GM21529 (cell line): ENCODE results near the gene ZFP36L2.

Source experiments
- ATAC-seq: cut with Tn5 transposase; IDR thresholded peaks from one replicate; pipeline ENCODE4 v1.9.1; 2021; ENCODE audit not compliant: unreplicated experiment

Gene ZFP36L2

DNA sequence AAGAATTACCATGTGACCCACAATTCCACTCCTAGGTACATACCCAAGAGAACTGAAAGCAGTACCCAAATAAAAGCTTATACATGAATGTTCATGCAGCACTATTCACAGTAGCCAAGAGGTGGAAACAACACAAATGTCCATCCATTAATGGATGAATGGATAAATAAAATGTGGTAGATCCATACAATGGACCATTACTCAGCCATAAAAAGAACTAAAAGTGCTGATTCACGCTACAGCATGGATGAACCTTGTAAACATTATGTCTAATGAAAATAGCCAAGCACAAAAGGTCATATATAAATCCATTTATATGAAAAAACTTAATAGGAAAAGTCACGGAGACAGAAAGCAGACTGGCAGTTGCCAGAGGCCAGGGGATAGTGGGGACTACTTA, 23.6 kb upstream of the ZFP36L2 start:
- ATAC-seq: no peak

DNA sequence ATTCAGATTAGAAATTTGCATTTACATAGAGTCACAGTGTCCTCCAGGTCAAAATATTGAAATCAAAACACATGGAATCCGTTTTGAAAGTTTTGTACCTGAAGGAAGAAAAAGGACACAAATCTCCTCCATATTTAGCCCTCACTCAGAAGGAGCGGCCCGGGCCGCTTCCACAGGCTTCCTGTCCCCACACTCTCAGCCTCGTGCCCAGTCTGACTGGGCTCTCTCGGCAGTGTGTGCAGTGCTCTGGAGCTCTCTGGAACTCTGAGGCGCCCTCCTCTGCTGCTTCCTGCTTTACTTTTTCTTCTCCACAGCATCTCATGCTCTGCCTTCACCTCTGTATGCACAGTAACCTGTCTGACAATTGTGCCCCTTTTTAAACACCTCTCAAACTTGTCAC, 22.2 kb upstream of the ZFP36L2 start:
- no peak for ATAC-seq

GRCh38 chr2:43246641-43247040, 20.2 kb upstream of the ZFP36L2 start:
- ATAC-seq: no peak

GRCh38 chr2:43241558-43241957, 15.2 kb upstream of the ZFP36L2 start:
- no peak for ATAC-seq

DNA sequence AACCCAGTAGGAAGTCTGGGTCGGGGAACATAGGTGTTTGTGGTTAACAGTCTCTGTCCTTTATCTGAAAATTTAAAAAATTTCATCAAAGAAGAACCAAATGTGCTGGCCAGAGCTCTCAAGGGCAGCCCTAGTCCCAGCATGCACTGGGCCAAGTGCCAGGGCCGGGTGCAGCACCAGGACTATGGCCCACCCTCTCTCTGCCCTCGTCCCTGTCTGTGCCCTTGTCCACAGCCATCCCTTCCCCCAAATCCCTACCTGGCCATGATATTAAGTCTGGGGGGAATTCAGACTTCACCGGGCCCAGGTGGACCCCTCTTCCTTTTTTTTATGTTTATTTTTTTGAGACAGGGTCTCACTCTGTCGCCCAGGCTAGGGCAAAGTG, 14.4 kb upstream of the ZFP36L2 start:
- peak; percentile 9 for ATAC-seq

DNA sequence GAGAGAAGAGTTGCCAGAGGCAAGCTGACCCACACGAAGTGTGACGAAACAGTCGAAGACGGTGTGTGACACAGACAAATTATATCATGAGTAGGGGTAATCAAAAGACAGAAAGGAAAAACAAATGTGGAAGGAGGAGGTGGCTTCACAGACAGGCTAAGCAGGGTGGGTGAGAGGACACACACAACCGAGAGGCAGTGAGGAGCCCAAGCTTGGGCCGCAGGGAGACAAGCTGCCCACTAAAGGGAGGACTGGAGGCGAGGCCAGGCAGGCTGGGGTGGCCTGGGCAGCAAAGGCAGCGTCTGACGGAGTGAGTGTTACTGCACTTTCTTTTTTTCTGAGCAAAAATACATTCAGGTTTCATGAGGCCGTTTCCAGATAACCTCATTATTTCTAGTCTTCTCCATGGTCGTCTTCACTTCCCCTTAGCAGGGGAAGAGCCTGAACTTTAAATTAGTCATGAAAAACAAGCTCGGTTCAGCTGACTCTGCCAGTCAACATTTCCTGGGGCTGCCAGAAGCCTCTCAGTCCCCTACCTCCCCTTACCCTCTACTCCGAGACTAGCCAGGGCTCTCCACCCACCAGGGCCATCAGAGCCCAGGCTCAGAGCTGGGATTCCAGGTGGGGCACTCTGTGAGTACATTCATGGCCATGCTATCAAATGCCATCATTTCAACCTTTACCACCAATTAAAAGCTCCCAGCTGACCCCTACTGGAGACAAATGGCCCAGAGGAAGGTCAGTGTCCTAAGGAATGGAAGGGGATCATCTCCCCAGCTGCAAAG, 13.8 kb upstream of the ZFP36L2 start:
- ATAC-seq: peak; percentile 65

GRCh38 chr2:43238813-43239212, 12.4 kb upstream of the ZFP36L2 start:
- ATAC-seq: no peak

DNA sequence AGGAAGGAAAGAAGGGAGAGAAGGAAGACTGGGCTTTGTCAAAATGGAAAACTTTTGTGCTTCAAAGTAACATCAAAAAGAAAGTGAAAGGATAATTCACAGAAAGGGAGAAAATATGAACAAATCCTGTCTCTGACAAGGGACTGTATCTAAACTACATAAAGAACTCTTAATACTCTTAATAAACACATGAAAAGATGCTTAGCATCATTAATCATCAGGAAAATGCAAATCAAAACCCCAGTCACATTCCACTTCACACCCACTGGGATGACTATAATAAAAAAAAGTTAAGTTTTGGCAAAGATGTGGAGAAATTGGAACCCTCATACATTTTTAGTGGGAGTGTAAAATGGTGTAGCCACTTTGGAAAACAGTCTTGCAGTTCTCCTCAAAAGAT, 11.8 kb upstream of the ZFP36L2 start:
- no peak for ATAC-seq

- no peak for ATAC-seq
Observed at GRCh38 chr2:43233218-43234212, 7.1 kb upstream of the ZFP36L2 start.

DNA sequence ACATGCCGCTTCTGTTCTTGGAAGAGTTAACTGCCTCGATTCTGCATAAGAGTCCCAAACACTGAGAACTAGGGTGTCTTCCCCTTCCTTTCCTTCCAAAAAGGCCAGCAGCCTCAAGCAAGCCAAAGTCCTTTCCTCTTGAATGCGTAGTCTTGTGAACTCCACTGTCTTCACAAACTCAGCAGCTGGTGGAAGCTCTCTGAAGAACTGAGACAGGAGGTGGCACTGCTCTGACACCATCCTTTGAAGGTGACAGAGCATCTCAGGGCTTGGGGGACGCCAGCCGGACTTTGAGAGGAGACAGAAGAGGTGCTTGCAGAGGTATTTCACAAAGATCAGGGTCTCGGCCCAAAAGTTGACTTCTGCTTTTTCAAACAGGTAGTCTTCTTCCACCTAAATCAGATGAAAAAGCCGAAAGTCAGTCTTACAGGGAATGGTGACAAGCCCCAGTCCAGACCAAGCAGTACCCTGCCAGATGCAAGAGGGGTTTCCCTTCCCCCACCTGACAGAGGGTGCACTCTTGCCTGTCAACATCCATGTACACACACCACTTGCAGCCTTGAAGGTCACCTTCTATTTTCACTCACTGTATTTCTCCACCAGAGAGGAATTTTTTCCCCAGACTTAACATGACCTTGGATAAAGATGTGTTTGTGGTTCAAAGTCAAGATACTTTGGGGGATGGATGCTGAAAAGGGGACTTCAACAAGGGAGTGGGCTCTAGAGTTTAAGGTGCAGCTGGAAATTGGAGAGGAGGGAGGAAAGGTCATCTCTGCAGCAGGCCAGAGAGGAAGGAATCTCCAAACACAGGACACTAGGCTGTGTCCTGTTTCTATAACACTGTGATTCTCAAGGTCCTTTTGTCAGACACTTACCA, 4.8 kb upstream of the ZFP36L2 start:
- no peak for ATAC-seq

GRCh38 chr2:43230351-43230885, 4.0 kb upstream of the ZFP36L2 start:
- ATAC-seq: no peak

DNA sequence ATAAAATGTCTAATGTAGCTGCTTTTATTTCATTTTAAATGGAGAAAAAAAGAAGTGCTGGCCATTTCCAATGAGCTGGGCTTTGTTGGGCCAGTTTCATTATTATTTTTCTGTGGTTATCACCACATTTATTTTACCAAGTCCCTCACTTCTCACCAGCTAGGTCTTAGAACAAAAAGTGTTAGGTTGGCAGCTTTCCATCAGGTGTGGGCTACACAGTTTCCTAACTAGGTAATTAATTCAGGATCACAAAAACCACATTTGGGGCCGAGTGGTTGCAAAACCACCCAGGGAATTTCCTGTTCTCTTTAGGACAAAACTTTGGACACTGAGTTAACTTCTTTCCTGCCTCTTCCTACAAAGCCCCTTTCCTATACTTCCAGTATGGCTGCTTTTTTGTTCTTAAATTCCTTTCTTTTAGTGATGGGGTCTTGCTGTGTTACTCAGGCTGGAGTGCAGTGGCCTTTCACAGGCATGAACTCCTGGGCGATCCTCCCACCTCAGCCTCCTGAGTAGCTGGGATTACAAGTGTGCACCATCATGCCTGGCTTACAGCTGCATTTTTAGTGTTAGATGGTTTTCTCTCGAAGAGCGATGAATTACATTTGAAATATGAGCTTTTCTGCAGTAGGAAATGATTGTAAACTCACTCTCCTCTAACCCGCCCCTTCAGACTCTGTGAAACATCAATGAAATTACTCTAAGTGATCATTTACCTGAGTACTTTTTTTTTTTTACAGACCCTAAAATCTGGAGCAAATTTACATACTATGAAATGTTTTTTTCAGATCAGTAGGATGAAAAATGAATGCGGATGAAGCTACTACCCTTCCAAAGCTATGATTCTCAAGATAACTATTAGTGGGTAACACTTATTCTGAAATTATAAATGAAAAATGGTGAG, 2.6 kb upstream of the ZFP36L2 start:
- no peak for ATAC-seq

- ATAC-seq: no peak
Observed at GRCh38 chr2:43228321-43228751, 1.9 kb upstream of the ZFP36L2 start.

DNA sequence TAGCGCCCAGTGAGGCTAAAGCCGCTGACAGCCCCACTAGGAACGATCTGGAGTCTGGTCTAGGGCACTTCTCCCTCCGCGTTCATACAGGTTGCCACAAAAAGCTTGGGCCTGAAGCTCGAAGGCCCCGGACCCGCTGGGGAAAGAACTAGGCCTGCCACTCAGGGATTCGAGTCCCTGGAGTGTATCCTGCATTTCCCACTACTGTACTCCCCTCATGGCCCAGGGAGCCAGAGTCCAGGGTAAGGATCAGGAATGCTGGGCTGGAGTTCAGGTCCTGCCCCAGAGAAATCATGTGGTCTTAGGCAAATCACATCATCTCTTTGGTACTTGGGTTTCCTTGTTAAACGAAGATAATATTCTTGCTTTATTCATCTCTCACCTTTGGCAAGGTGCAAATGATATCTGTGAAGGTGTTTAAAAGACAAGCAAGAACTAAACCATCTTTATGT, 1.4 kb upstream of the ZFP36L2 start:
- ATAC-seq: no peak

- peak; percentile 21 for ATAC-seq
Observed at GRCh38 chr2:43226955-43227829, 786 bp upstream of the ZFP36L2 start.

DNA sequence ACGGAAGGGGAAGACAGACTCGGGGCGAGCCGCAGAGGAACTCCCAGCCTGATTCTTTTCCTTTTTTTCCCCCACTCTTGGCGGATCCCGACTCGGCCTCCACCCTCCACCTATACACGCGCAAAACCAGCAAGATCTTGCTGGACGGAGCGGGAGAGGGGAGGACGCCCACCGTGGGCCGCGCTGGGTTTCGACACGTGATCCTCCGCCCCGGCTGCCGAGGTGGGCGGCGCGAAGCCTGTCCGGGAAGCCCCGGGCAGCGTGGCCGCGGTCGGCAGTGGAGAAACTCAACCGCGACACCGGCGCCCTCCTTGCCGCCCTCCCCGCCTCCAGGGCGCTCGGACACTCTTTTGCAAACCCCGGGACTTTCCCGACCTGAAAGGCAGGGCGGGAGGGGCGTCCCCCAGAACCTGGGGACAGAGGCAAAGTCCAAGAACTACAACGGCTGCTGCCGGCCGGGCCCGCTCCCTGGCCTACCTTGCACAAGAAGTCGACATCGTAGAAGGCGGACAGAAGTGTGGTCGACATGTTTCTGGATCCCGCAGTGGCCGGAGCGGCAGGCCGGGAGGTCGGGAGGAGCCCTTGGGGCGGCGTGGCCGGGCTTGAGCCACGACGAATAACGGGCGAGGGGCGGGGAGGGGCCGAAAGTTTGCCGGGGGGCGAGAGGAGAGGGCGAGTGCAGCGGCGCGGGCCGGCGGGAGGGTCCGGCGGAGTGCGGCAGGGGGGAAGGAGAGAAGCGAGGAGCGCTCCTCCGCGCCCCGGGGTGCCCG, 433 bp downstream of the ZFP36L2 start:
- peak; percentile 28 for ATAC-seq

DNA sequence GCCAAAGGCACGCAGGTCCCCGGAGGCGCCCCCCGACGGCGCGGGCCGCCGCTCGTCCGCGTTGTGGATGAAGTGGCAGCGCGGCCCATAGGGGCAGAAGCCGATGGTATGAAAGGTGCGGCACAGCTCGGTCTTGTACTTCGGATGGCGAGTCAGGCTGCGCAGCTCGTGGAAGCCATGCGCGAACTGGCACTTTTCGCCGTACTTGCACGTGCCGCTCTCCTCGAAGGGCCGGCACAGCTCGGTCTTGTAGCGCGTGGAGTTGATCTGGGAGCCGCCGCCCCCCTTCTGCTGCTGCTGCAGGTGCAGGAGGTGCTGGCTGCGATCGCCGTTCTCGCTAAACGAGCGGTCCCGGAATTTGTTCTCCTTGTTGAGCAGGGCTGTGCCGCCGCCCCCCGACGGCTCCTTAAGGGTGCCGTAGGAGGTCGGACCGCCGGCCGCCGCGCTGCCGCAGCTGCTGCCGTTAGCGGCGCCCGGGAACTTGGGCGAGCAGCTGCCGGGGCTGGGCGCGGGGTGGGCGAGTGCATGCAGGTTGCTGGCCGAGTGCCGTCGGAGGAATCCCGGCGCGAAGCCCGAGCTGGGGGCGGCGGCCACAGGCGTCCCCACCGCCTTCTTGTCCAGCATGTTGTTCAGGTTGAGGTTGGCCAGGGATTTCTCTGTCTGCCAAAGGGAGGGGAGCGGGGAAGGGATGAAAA, 1.2 kb downstream of the ZFP36L2 start:
- ATAC-seq: no peak
